OCI-LY7 (cell line): ENCODE measurements around the gene PIEZO2. TPM values are rescaled to one million over a fixed set of nuclear protein-coding genes. Genes with fewer than 3 reads are reported as not detected.

Experiments used
- BruUV-seq: library from RNA; stranded (reverse); fragments of 400-500 nt; replicated peaks from 2 replicates; lab custom pipeline; 2021; lab: Mats Ljungman, UMichigan
- CTCF ChIA-PET: fragments of 300-600 bp; sonication (Branson Sonifier 250); formaldehyde crosslinking; loops from one replicate; lab custom pipeline; 2022; ENCODE audit warnings: antibody characterized with exemption; ENCODE audit not compliant: unreplicated experiment; lab: Charles Lee
- POLR2A ChIA-PET: fragments of 300-600 bp; sonication (Branson Sonifier 250); formaldehyde crosslinking; loops from one replicate; lab custom pipeline; 2022; ENCODE audit warnings: antibody characterized with exemption; lab: Charles Lee
- DNase-seq: peaks from one replicate; pipeline ENCODE4 v3.0.0-alpha.2; 2015; ENCODE audit warnings: low spot score
- H2AFZ ChIP-seq: fragments of 200-600 bp; sonication (generic), shearing (Covaris generic); 2 replicates; pipeline ENCODE4 v1.6.1; 2014; ENCODE audit warnings: mild to moderate bottlenecking, antibody characterized with exemption, low read length, moderate library complexity
- H3K27ac ChIP-seq: fragments of 200-600 bp; sonication (generic); 2 replicates; pipeline ENCODE4 v1.5.1; 2014; ENCODE audit warnings: mixed run types, low read depth, mild to moderate bottlenecking, moderate library complexity, low read length, inconsistent platforms; ENCODE audit not compliant: poor library complexity, severe bottlenecking
- H3K36me3 ChIP-seq: fragments of 200-600 bp; sonication (generic); 2 replicates; pipeline ENCODE4 v1.6.1; 2014; ENCODE audit warnings: mild to moderate bottlenecking, antibody characterized with exemption, low read length, moderate library complexity, mixed read lengths; ENCODE audit not compliant: insufficient read depth
- H3K4me1 ChIP-seq: fragments of 200-600 bp; sonication (generic); 2 replicates; pipeline ENCODE4 v1.5.1; 2014; ENCODE audit warnings: mild to moderate bottlenecking, low read length; ENCODE audit not compliant: insufficient read depth, poor library complexity, severe bottlenecking
- H3K4me2 ChIP-seq: fragments of 200-600 bp; sonication (generic); 2 replicates; pipeline ENCODE4 v1.6.1; 2014; ENCODE audit warnings: mild to moderate bottlenecking, low read length
- H3K4me3 ChIP-seq: fragments of 200-600 bp; sonication (generic); 2 replicates; pipeline ENCODE4 v1.5.1; 2014; ENCODE audit warnings: mild to moderate bottlenecking, low read depth, low read length; ENCODE audit not compliant: poor library complexity, severe bottlenecking
- H3K79me2 ChIP-seq: fragments of 200-600 bp; sonication (generic); 2 replicates; pipeline ENCODE4 v1.6.1; 2016; ENCODE audit warnings: low read depth, mild to moderate bottlenecking, low read length, moderate library complexity, mixed read lengths; ENCODE audit not compliant: insufficient read depth
- H3K9me2 ChIP-seq: fragments of 200-600 bp; sonication (generic); 2 replicates; pipeline ENCODE4 v1.6.1; 2016; ENCODE audit warnings: mild to moderate bottlenecking, low read length, mixed read lengths; ENCODE audit not compliant: insufficient read depth
- H3K9me3 ChIP-seq: fragments of 200-600 bp; sonication (generic); 2 replicates; pipeline ENCODE4 v1.6.1; 2014; ENCODE audit warnings: mild to moderate bottlenecking, mixed run types, low read length, mixed read lengths
- H4K20me1 ChIP-seq: fragments of 200-600 bp; sonication (generic); 2 replicates; pipeline ENCODE4 v1.6.1; 2014; ENCODE audit warnings: mild to moderate bottlenecking, antibody characterized with exemption, low read length, moderate library complexity, mixed read lengths; ENCODE audit not compliant: insufficient read depth
- EZH2phosphoT487 ChIP-seq: fragments of 200-600 bp; sonication (generic); IDR thresholded peaks from 2 replicates; pipeline ENCODE4 v1.6.1; 2018; ENCODE audit warnings: low read depth, borderline replicate concordance, mild to moderate bottlenecking, mixed run types, antibody characterized with exemption, low read length, moderate library complexity, mixed read lengths
- intact Hi-C: fragments of 100-400 bp; cut with micrococcal nuclease; formaldehyde crosslinking; loops from one replicate; pipeline ENCODE4 v1.10.0; 2022; ENCODE audit not compliant: unreplicated experiment
- total RNA-seq, 2 experiments: library from RNA; depleted of rRNA in 1 of 2; stranded (reverse); fragments of >200 nt in 1 of 2; shearing (Covaris generic) in 1 of 2; gene quantifications; 2 replicates each; pipeline ENCODE4 v1.2.3, GENCODE V29; 2014 to 2022
- TF ChIP-seq, protein P1 (sequence below): fragments of 200-600 bp; sonication (generic); conservative IDR thresholded peaks from 2 replicates; pipeline ENCODE4 v1.5.1; 2014; ENCODE audit warnings: mild to moderate bottlenecking, antibody characterized with exemption, low read length, moderate library complexity, mixed read lengths

The PIEZO2 gene
- total RNA-seq, 2 experiments from 2014 or later = 0.95 to 3.3 TPM

- TF ChIP-seq EZH2phosphoT487 = no peak
- TF ChIP-seq, protein P1, sequence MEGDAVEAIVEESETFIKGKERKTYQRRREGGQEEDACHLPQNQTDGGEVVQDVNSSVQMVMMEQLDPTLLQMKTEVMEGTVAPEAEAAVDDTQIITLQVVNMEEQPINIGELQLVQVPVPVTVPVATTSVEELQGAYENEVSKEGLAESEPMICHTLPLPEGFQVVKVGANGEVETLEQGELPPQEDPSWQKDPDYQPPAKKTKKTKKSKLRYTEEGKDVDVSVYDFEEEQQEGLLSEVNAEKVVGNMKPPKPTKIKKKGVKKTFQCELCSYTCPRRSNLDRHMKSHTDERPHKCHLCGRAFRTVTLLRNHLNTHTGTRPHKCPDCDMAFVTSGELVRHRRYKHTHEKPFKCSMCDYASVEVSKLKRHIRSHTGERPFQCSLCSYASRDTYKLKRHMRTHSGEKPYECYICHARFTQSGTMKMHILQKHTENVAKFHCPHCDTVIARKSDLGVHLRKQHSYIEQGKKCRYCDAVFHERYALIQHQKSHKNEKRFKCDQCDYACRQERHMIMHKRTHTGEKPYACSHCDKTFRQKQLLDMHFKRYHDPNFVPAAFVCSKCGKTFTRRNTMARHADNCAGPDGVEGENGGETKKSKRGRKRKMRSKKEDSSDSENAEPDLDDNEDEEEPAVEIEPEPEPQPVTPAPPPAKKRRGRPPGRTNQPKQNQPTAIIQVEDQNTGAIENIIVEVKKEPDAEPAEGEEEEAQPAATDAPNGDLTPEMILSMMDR = peak; percentile 98
- intact Hi-C loops = loop anchor here (1.0 to 10.0 kb wide), 7 partner anchors 64 to 727 kb away; no protein-coding TSS in a partner anchor
Measured at GRCh38 chr18:10787293-10787901, 362.0 kb downstream of the PIEZO2 start.

GRCh38 chr18:10785798-10786197 is 363.6 kb downstream of the PIEZO2 start:
- no TSS peak for BruUV-seq
- no peak overlapping the region for H3K4me3 ChIP-seq
- H3K9me2 ChIP-seq = no peaks in the 10 kb centered on the region
- H3K27ac ChIP-seq = no peak overlapping the region
- DNase-seq = no peak
- intact Hi-C loops = loop anchor here (2.0 to 10.0 kb wide), 5 partner anchors 167 to 729 kb away; no protein-coding TSS in a partner anchor
- H3K79me2 ChIP-seq = no peaks in the 10 kb centered on the region
- no peaks in the 10 kb centered on the region for H3K36me3 ChIP-seq
- no peak overlapping the region for H2AFZ ChIP-seq
- peaks cover under 1% of the 10 kb centered on the region for H3K4me1 ChIP-seq
- no peak overlapping the region for H3K4me2 ChIP-seq
- CTCF ChIA-PET = interaction anchor here (1.2 kb wide), 1 partner anchor 65 kb away, joined by 3 read pairs; no protein-coding TSS in a partner anchor
- TF ChIP-seq EZH2phosphoT487 = no peak
- TF ChIP-seq, protein P1 = no peak
- POLR2A ChIA-PET = no interaction called here
- H3K9me3 ChIP-seq = no peaks in the 10 kb centered on the region
- no peaks in the 10 kb centered on the region for H4K20me1 ChIP-seq

More at GRCh38 chr18:10787293-10787901, 362.0 kb downstream of the PIEZO2 start:
- POLR2A ChIA-PET = interaction anchor here (0.6 to 0.7 kb wide), 2 partner anchors 233 to 1027 kb away, joined by 3 to 4 read pairs; no protein-coding TSS in a partner anchor
- Histone ChIP-seq H3K9me2 (no peaks in the 10 kb centered on the region), H2AFZ (no peak overlapping the region), H3K79me2 (no peaks in the 10 kb centered on the region), H3K4me1 (peaks cover 10% of the 10 kb centered on the region), H3K27ac (no peak overlapping the region), H4K20me1 (no peaks in the 10 kb centered on the region), H3K36me3 (no peaks in the 10 kb centered on the region), H3K9me3 (no peaks in the 10 kb centered on the region), H3K4me2 (no peak overlapping the region), H3K4me3 (no peak overlapping the region)
- peak; percentile 85 for DNase-seq
- CTCF ChIA-PET = no interaction called here
- BruUV-seq = no TSS peak

DNA sequence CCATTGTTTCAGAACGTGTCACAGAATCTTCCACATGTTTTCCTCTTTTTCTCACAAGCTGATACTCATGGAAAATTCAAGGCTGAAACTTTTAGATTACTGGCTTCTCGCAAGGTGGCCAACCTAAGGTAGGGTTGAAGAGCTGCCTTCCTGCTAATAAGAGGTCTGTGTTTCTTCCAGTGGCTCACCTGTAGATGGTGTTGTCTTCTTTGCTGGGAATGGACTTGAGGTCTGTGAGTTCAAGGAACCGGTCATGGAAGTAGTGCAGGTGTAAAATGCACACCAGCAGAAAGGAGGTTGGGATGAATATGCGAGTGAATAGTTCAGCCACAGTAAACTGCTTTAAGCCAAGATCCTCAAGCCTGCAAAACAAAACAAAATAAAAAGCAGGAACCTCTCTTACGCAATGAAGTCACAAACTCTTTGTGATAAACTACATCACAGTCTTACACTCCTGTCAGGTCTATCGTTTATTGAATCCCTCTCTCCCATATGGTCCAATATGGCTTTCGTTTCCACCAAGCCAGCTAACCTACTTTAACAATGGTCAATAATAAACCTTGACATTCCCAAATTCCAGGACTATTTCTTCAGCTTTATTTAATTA is 364.7 kb downstream of the PIEZO2 start:
- H3K27ac ChIP-seq = no peak overlapping the region
- no peaks in the 10 kb centered on the region for H3K36me3 ChIP-seq
- no peaks in the 10 kb centered on the region for H3K9me3 ChIP-seq
- DNase-seq = peak; percentile 11
- H3K9me2 ChIP-seq = no peaks in the 10 kb centered on the region
- H3K4me1 ChIP-seq = no peaks in the 10 kb centered on the region
- H3K4me2 ChIP-seq = no peak overlapping the region
- no TSS peak for BruUV-seq
- POLR2A ChIA-PET = no interaction called here
- H3K4me3 ChIP-seq = no peak overlapping the region
- no peaks in the 10 kb centered on the region for H4K20me1 ChIP-seq
- CTCF ChIA-PET = no interaction called here
- TF ChIP-seq, protein P1 = peak; percentile 52
- TF ChIP-seq EZH2phosphoT487 = no peak
- intact Hi-C loops = loop anchor here (5.0 to 10.0 kb wide), 3 partner anchors 168 to 730 kb away; no protein-coding TSS in a partner anchor
- H2AFZ ChIP-seq = no peak overlapping the region
- H3K79me2 ChIP-seq = no peaks in the 10 kb centered on the region
